Activated CD8-positive, alpha-beta memory T cell treated with anti-CD3 and anti-CD28 coated beads, Interleukin-2, amount 50 U/mL, for 1 hour (primary cell): ENCODE measurements around the gene DSG3.

ENCODE experiments used
- DNase-seq: peaks from one replicate; pipeline ENCODE4 v3.0.0-alpha.2; 2020; ENCODE audit errors: extremely low read depth

The DSG3 gene

GRCh38 chr18:31430072-31430471 is 17.5 kb upstream of the DSG3 start:
- DNase-seq: no peak

GRCh38 chr18:31430554-31430953 is 17.0 kb upstream of the DSG3 start:
- DNase-seq: no peak

GRCh38 chr18:31432316-31432715 is 15.2 kb upstream of the DSG3 start:
- no peak for DNase-seq

- DNase-seq: no peak
These were observed 10.7 kb upstream of the DSG3 start for GRCh38 chr18:31436825-31437224.

- DNase-seq: no peak
These were observed 9.1 kb upstream of the DSG3 start for GRCh38 chr18:31438402-31438801.

- no peak for DNase-seq
These were observed 7.7 kb upstream of the DSG3 start for GRCh38 chr18:31439807-31440325.

- DNase-seq: no peak
These were observed 6.8 kb upstream of the DSG3 start for GRCh38 chr18:31440787-31441186.

- DNase-seq: no peak
These were observed 6.0 kb upstream of the DSG3 start for GRCh38 chr18:31441493-31441892.

GRCh38 chr18:31444142-31444541 is 3.4 kb upstream of the DSG3 start:
- DNase-seq: no peak

- DNase-seq: no peak
These were observed 1.6 kb upstream of the DSG3 start for GRCh38 chr18:31445908-31446307.

- DNase-seq: no peak
These were observed 687 bp upstream of the DSG3 start for GRCh38 chr18:31446854-31447253.

- DNase-seq: no peak
These were observed 2.9 kb downstream of the DSG3 start for GRCh38 chr18:31450409-31450808.

- DNase-seq: no peak
These were observed 4.1 kb downstream of the DSG3 start for GRCh38 chr18:31451625-31452024.

- DNase-seq: no peak
These were observed 6.6 kb downstream of the DSG3 start for GRCh38 chr18:31454066-31454708.

- no peak for DNase-seq
These were observed 22.1 kb downstream of the DSG3 start for GRCh38 chr18:31469629-31470028.

- DNase-seq: no peak
These were observed 31.1 kb downstream of the DSG3 start for GRCh38 chr18:31478688-31479087.

GRCh38 chr18:31482051-31482450 is 34.5 kb downstream of the DSG3 start:
- no peak for DNase-seq

- no peak for DNase-seq
These were observed 35.9 kb downstream of the DSG3 start for GRCh38 chr18:31483396-31483795.

GRCh38 chr18:31484461-31484860 is 36.9 kb downstream of the DSG3 start:
- no peak for DNase-seq

GRCh38 chr18:31486165-31486564 is 38.6 kb downstream of the DSG3 start:
- DNase-seq: no peak

GRCh38 chr18:31487246-31488015 is 39.9 kb downstream of the DSG3 start:
- DNase-seq: no peak

GRCh38 chr18:31489311-31489710 is 41.8 kb downstream of the DSG3 start:
- DNase-seq: no peak

- no peak for DNase-seq
These were observed 42.8 kb downstream of the DSG3 start for GRCh38 chr18:31490387-31490786.
